KMS-11 (cell line): ENCODE results near the gene LMOD1.

ENCODE experiments used
- H2AFZ ChIP-seq: fragments of 200-600 bp; sonication (generic); 2 replicates; pipeline ENCODE4 v1.6.1; 2016; ENCODE audit warnings: antibody characterized with exemption, mixed run types, low read depth
- H3K27ac ChIP-seq: fragments of 200-600 bp; sonication (generic); 2 replicates; pipeline ENCODE4 v1.6.1; 2016; ENCODE audit warnings: mild to moderate bottlenecking, mixed run types
- H3K27me3 ChIP-seq: fragments of 200-600 bp; sonication (generic); 2 replicates; pipeline ENCODE4 v1.6.1; 2017; ENCODE audit warnings: mild to moderate bottlenecking, low read depth, mixed run types, moderate library complexity; ENCODE audit not compliant: insufficient read depth
- H3K36me3 ChIP-seq: fragments of 200-600 bp; sonication (generic); 2 replicates; pipeline ENCODE4 v1.6.1; 2017; ENCODE audit warnings: mild to moderate bottlenecking, mixed run types; ENCODE audit not compliant: insufficient read depth
- H3K4me1 ChIP-seq: fragments of 200-600 bp; sonication (generic); 2 replicates; pipeline ENCODE4 v1.6.1; 2016; ENCODE audit warnings: mild to moderate bottlenecking, low read depth, mixed run types; ENCODE audit not compliant: poor library complexity, severe bottlenecking
- H3K4me2 ChIP-seq: fragments of 200-600 bp; sonication (generic); 2 replicates; pipeline ENCODE4 v1.7.0; 2016; ENCODE audit warnings: mild to moderate bottlenecking, mixed run types
- H3K4me3 ChIP-seq: fragments of 200-600 bp; sonication (generic); IDR thresholded peaks from 2 replicates; pipeline ENCODE4 v1.6.1; 2017; ENCODE audit warnings: low read depth, low read length, mixed read lengths; ENCODE audit not compliant: insufficient read depth
- H3K79me2 ChIP-seq: fragments of 200-600 bp; sonication (generic); 2 replicates; pipeline ENCODE4 v1.6.1; 2016; ENCODE audit warnings: low read depth, mixed run types; ENCODE audit not compliant: insufficient read depth
- H3K9ac ChIP-seq: fragments of 200-600 bp; sonication (generic); 2 replicates; pipeline ENCODE4 v1.6.1; 2016; ENCODE audit warnings: mild to moderate bottlenecking, mixed run types
- H4K20me1 ChIP-seq: fragments of 200-600 bp; sonication (generic); 2 replicates; pipeline ENCODE4 v1.6.1; 2016; ENCODE audit warnings: mild to moderate bottlenecking, mixed run types; ENCODE audit not compliant: insufficient read depth
- TF ChIP-seq, protein P1 (sequence below): fragments of 200-600 bp; sonication (generic); conservative IDR thresholded peaks from 2 replicates; pipeline ENCODE4 v1.6.1; 2017; ENCODE audit warnings: low read depth, mild to moderate bottlenecking, antibody characterized with exemption, low read length, moderate library complexity, mixed read lengths

The LMOD1 gene

DNA sequence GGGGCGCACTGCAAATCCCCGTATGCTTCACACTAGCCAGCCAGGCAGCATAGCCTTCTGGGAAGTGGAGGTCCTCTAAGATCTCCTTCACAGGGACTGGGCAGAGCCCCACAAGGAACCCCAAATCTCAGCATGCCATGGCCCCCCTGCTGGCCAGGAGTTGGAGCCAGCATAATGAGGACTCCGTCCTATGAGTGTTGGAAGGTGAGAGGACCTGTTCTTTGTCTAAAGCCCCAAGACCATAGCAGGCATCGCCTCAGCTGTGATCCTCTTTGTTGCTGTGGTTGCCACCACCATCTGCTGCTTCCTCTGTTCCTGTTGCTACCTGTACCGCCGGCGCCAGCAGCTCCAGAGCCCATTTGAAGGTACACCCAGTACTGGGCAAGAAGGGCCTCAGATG, 56.1 kb downstream of the LMOD1 start:
- H4K20me1 ChIP-seq: no peaks in the 10 kb centered on the region
- no peak overlapping the region for H3K4me2 ChIP-seq
- H3K27ac ChIP-seq: no peak overlapping the region
- H3K9ac ChIP-seq: no peak overlapping the region
- H3K79me2 ChIP-seq: no peaks in the 10 kb centered on the region
- no peak overlapping the region for H3K4me3 ChIP-seq
- no peaks in the 10 kb centered on the region for H3K36me3 ChIP-seq
- no peak overlapping the region for H2AFZ ChIP-seq
- peaks cover 3% of the 10 kb centered on the region for H3K4me1 ChIP-seq
- no peaks in the 10 kb centered on the region for H3K27me3 ChIP-seq
- TF ChIP-seq, protein P1, sequence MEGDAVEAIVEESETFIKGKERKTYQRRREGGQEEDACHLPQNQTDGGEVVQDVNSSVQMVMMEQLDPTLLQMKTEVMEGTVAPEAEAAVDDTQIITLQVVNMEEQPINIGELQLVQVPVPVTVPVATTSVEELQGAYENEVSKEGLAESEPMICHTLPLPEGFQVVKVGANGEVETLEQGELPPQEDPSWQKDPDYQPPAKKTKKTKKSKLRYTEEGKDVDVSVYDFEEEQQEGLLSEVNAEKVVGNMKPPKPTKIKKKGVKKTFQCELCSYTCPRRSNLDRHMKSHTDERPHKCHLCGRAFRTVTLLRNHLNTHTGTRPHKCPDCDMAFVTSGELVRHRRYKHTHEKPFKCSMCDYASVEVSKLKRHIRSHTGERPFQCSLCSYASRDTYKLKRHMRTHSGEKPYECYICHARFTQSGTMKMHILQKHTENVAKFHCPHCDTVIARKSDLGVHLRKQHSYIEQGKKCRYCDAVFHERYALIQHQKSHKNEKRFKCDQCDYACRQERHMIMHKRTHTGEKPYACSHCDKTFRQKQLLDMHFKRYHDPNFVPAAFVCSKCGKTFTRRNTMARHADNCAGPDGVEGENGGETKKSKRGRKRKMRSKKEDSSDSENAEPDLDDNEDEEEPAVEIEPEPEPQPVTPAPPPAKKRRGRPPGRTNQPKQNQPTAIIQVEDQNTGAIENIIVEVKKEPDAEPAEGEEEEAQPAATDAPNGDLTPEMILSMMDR: no peak

DNA sequence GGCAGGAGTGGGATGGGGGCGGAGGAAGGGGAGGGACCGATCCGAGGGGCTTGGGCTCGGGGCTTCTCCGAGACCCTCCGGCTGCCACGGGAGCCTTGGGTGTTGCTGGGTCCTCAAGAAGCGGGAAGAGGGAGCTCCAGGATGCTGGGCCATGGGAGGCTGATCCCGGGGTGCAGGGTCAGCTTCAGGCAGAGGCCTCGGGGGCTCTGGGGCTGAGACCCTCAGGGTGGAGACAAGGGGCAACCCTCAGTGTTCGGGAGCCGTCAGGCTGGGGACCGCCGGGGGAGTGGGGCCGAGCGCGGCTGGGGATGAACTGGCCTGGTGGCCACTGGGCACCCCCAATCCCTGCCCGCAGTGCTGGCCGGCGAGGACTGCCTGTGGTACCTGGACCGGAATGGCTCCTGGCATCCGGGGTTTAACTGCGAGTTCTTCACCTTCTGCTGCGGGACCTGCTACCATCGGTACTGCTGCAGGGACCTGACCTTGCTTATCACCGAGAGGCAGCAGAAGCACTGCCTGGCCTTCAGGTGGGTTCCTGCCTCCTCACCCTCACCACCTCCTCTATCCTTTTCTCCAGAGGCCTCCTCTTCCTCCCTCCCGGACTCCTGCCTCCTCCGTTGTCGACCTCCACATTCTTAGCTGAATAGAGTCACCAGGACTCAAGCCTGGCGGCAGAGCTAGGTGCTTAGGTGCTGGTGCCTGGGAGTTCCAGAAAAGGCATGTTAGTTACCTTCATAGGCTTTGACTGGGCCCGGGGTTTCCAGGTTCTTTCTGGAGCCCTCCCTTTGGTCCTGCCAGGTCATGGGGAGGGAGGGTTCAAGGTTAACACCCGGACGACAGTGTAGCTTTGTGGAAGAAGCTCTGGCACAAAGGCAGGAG, 57.0 kb downstream of the LMOD1 start:
- TF ChIP-seq, protein P1: no peak
- Histone ChIP-seq H3K27me3 (no peaks in the 10 kb centered on the region), H3K4me1 (peaks cover 11% of the 10 kb centered on the region), H3K27ac (no peak overlapping the region), H4K20me1 (no peaks in the 10 kb centered on the region), H2AFZ (no peak overlapping the region), H3K4me2 (no peak overlapping the region), H3K9ac (no peak overlapping the region), H3K4me3 (no peak overlapping the region), H3K79me2 (no peaks in the 10 kb centered on the region), H3K36me3 (no peaks in the 10 kb centered on the region)

DNA sequence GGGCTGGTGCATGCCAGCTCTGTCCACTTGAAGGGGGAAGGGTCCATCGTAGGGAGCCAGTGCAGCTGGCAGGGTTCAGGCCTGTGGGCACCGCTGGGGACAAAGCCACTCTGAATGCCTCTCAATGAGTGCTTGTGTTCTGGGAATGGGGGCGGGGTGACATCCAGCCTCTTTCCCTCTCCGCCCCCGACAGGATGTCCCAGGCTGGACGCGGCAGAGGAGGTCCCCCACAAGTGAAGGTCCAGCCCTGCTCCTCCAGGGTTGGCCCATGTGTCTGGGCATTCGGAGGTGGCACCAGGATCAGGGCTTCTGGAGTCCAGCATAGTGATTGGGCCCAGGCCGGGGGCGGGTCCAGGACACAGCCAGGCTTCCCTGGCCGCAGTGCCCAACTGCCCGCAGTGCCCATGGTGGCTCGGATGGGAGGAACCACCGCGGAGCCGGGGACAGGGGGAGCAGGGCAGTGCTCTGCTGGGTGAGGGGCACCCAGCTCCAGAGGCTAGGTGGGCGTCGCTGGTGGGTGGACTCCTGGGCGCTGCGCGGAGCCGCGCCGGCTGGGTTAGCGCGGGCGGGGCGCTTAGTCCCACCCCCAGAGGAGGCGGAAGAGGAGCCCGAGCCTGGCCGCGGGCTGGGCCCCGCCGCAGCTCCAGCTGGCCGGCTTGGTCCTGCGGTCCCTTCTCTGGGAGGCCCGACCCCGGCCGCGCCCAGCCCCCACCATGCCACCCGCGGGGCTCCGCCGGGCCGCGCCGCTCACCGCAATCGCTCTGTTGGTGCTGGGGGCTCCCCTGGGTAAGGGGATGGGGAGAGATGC, 57.9 kb downstream of the LMOD1 start, which contains the start of gene SHISA4:
SHISA4 (plus strand) TSS at position 617 of the 808 bp plus-strand sequence; CDS start at position 714, 97 bp downstream.
- Histone ChIP-seq H3K27ac (no peak within 1 kb of the TSS), H3K27me3 (no peaks in the 10 kb centered on the region), H3K4me2 (no peak within 1 kb of the TSS), H3K9ac (no peak within 1 kb of the TSS), H3K4me3 (no peak within 1 kb of the TSS), H3K4me1 (peaks cover 20% of the 10 kb centered on the region), H3K79me2 (no peaks in the 10 kb centered on the region), H4K20me1 (no peaks in the 10 kb centered on the region), H2AFZ (no peak within 1 kb of the TSS), H3K36me3 (no peaks in the 10 kb centered on the region)
- TF ChIP-seq, protein P1: no peak

DNA sequence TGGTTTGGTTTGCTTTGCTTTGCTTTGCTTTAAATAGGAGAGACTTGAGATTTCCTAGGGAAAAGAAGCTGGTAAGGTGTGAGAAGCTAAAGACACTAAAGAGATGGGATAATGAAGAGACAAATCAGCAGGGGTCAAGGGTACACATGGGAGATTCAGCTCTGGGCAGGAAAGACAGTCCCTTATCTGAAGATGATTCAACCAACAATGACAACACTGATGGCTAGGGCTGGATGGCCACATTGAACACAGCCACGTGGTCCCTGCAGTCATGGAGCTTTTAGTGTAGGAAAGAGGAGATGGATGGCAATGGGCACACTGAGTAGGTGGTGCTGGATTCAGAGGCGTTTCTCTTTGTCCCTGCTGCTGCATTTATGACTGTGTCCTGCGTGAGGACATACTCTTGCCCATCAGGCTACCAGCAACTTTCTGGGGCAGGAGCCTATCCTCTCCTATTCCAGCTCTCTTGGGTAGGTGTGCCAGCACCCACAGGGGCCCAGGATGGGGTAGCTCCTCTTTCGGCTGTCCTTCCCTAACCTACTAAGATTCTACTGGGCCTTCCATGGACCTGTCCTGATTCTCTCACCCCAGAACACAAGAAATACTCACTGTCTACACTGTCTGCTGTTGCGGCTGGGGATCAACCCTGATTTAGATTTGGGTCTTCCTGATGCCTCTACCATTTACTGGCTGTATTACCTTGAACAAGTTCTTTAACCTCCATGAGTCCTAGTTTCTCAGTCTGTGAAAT, 59.1 kb downstream of the LMOD1 start:
- Histone ChIP-seq H2AFZ (no peak overlapping the region), H3K79me2 (no peaks in the 10 kb centered on the region), H3K9ac (no peak overlapping the region), H3K27me3 (no peaks in the 10 kb centered on the region), H4K20me1 (no peaks in the 10 kb centered on the region), H3K27ac (no peak overlapping the region), H3K4me1 (peaks cover 32% of the 10 kb centered on the region), H3K4me2 (no peak overlapping the region), H3K4me3 (no peak overlapping the region), H3K36me3 (no peaks in the 10 kb centered on the region)
- TF ChIP-seq, protein P1: no peak
